IMR-90 (cell line): Measurements from ENCODE around the gene AMIGO2. TPM values are rescaled to one million over a fixed set of nuclear protein-coding genes. Genes with fewer than 3 reads are reported as not detected.

Source experiments
- ATAC-seq: fragments of 200-7000 bp; cut with Tn5 transposase; 2 replicates; pipeline ENCODE4 v1.9.1; 2020; ENCODE audit warnings: low read depth, mild to moderate bottlenecking, moderate library complexity
- BruUV-seq: library from RNA; stranded (reverse); fragments of 400-500 nt; replicated peaks from 2 replicates; lab custom pipeline; 2021; lab: Mats Ljungman, UMichigan
- CTCF ChIA-PET: fragments of 300-600 bp; formaldehyde crosslinking; extraction: SDS; loops from one replicate; lab custom pipeline; 2021; ENCODE audit warnings: antibody characterized with exemption; lab: Yijun Ruan, JAX
- POLR2A ChIA-PET: fragments of 300-600 bp; sonication (Branson Sonifier 250); formaldehyde crosslinking; loops from one replicate; lab custom pipeline; 2022; ENCODE audit warnings: antibody characterized with exemption; ENCODE audit not compliant: unreplicated experiment; lab: Charles Lee
- DNase-seq: peaks from one replicate; pipeline ENCODE4 v3.0.0; 2013
- H2AFZ ChIP-seq: replicated peaks from 2 replicates; pipeline ENCODE3; 2013; ENCODE audit warnings: low read length, mild to moderate bottlenecking; ENCODE audit not compliant: poor library complexity
- H2AK5ac ChIP-seq: 2 replicates; pipeline ENCODE4 v1.6.1; 2013; ENCODE audit warnings: low read depth, low read length, inconsistent platforms
- H2AK9ac ChIP-seq: replicated peaks from 2 replicates; pipeline ENCODE3; 2013; ENCODE audit warnings: mild to moderate bottlenecking, low read depth, low read length, moderate library complexity; ENCODE audit not compliant: poor library complexity
- H2BK120ac ChIP-seq: 2 replicates; pipeline ENCODE4 v1.6.1; 2013; ENCODE audit warnings: low read depth, low read length, inconsistent platforms
- H2BK15ac ChIP-seq: 3 replicates; pipeline ENCODE4 v1.6.1; 2013; ENCODE audit warnings: low read depth, low read length, inconsistent platforms
- H2BK20ac ChIP-seq: 2 replicates; pipeline ENCODE4 v1.6.1; 2013; ENCODE audit warnings: low read depth, mild to moderate bottlenecking, inconsistent platforms, low read length, moderate library complexity
- H2BK5ac ChIP-seq: 2 replicates; pipeline ENCODE4 v1.6.1; 2013; ENCODE audit warnings: mild to moderate bottlenecking, low read depth, low read length, inconsistent platforms; ENCODE audit not compliant: poor library complexity, severe bottlenecking
- H3K14ac ChIP-seq: replicated peaks from 2 replicates; pipeline ENCODE4 v1.6.1; 2013; ENCODE audit warnings: low read depth, low read length, inconsistent platforms
- H3K18ac ChIP-seq: 2 replicates; pipeline ENCODE4 v1.6.1; 2013; ENCODE audit warnings: low read depth, low read length, control low read depth
- H3K23ac ChIP-seq: 2 replicates; pipeline ENCODE4 v1.6.1; 2013; ENCODE audit warnings: low read depth, low read length, inconsistent platforms
- H3K27ac ChIP-seq: 2 replicates; pipeline ENCODE4 v1.5.1; 2013; ENCODE audit warnings: mild to moderate bottlenecking, control low read depth, low read length; ENCODE audit not compliant: insufficient read depth
- H3K27me3 ChIP-seq: 2 replicates; pipeline ENCODE4 v1.6.1; 2013; ENCODE audit warnings: low read length; ENCODE audit not compliant: control insufficient read depth, insufficient read depth
- H3K36me3 ChIP-seq: 2 replicates; pipeline ENCODE4 v1.6.1; 2013; ENCODE audit warnings: low read length, mixed read lengths; ENCODE audit not compliant: control insufficient read depth, insufficient read depth
- H3K4ac ChIP-seq: 2 replicates; pipeline ENCODE4 v1.6.1; 2013; ENCODE audit warnings: low read depth, low read length, inconsistent platforms
- H3K4me1 ChIP-seq: 2 replicates; pipeline ENCODE4 v1.6.1; 2013; ENCODE audit warnings: low read length, mixed read lengths; ENCODE audit not compliant: control insufficient read depth, insufficient read depth
- H3K4me2 ChIP-seq: 2 replicates; pipeline ENCODE4 v1.6.1; 2013; ENCODE audit warnings: low read depth, mild to moderate bottlenecking, control low read depth, low read length, moderate library complexity
- H3K4me3 ChIP-seq: 2 replicates; pipeline ENCODE4 v1.5.1; 2013; ENCODE audit warnings: low read depth, mild to moderate bottlenecking, control low read depth, low read length, moderate library complexity; ENCODE audit not compliant: insufficient read depth
- H3K56ac ChIP-seq: 2 replicates; pipeline ENCODE4 v1.6.1; 2013; ENCODE audit warnings: low read length, inconsistent platforms; ENCODE audit not compliant: insufficient read depth; ENCODE audit errors: extremely low read depth
- H3K79me1 ChIP-seq, 2 experiments: 2 replicates each; pipeline ENCODE4 v1.6.1; 2013; ENCODE audit warnings: low read length in 2 of 2, inconsistent platforms in 1 of 2, low read depth in 1 of 2
- H3K9ac ChIP-seq: 2 replicates; pipeline ENCODE4 v1.6.1; 2013; ENCODE audit warnings: low read depth, low read length, control low read depth
- H3K9me1 ChIP-seq: 2 replicates; pipeline ENCODE4 v1.6.1; 2013; ENCODE audit warnings: low read length, inconsistent platforms; ENCODE audit not compliant: insufficient read depth
- H3K9me3 ChIP-seq: 2 replicates; pipeline ENCODE4 v1.6.1; 2013; ENCODE audit warnings: low read length; ENCODE audit not compliant: control insufficient read depth, insufficient read depth
- H4K20me1 ChIP-seq: 2 replicates; pipeline ENCODE4 v1.6.1; 2013; ENCODE audit warnings: low read length, inconsistent platforms; ENCODE audit not compliant: insufficient read depth
- H4K5ac ChIP-seq: 2 replicates; pipeline ENCODE4 v1.6.1; 2013; ENCODE audit warnings: mild to moderate bottlenecking, low read depth, low read length, control low read depth
- H4K8ac ChIP-seq, 2 experiments: 2 replicates each; pipeline ENCODE4 v1.6.1; 2013; ENCODE audit warnings: low read depth in 2 of 2, low read length in 2 of 2, control low read depth in 1 of 2, inconsistent platforms in 1 of 2
- H4K91ac ChIP-seq: 2 replicates; pipeline ENCODE4 v1.6.1; 2013; ENCODE audit warnings: low read depth, low read length, inconsistent platforms; ENCODE audit not compliant: insufficient read depth
- BHLHE40 ChIP-seq: fragments of 150-350 bp; IDR thresholded peaks from 2 replicates; pipeline ENCODE4 v1.6.1; 2016; ENCODE audit warnings: mild to moderate bottlenecking, low read depth, low read length
- CEBPB ChIP-seq: IDR thresholded peaks from 2 replicates; pipeline ENCODE4 v1.6.1; 2012; ENCODE audit warnings: low read depth, low read length, improper control_type of control experiment
- CTCF ChIP-seq: conservative IDR thresholded peaks from 2 replicates; pipeline ENCODE4 v1.5.1; 2012; ENCODE audit warnings: mild to moderate bottlenecking, low read depth, low read length, improper control_type of control experiment
- ELK1 ChIP-seq: fragments of 150-350 bp; IDR thresholded peaks from 2 replicates; pipeline ENCODE4 v1.6.1; 2016; ENCODE audit warnings: low read depth, mild to moderate bottlenecking, low read length, moderate library complexity, borderline replicate concordance
- FOS ChIP-seq: fragments of 150-350 bp; IDR thresholded peaks from 2 replicates; pipeline ENCODE4 v1.6.1; 2016; ENCODE audit warnings: low read depth, low read length
- MAZ ChIP-seq: IDR thresholded peaks from 2 replicates; pipeline ENCODE4 v1.6.1; 2012; ENCODE audit warnings: low read depth, mild to moderate bottlenecking, low read length, improper control_type of control experiment, moderate library complexity, borderline replicate concordance
- MXI1 ChIP-seq: IDR thresholded peaks from 2 replicates; pipeline ENCODE4 v1.6.1; 2012; ENCODE audit warnings: low read depth, mild to moderate bottlenecking, low read length, moderate library complexity, borderline replicate concordance
- NFE2L2 ChIP-seq: fragments of 150-350 bp; IDR thresholded peaks from 2 replicates; pipeline ENCODE4 v1.6.1; 2016; ENCODE audit warnings: low read depth, mild to moderate bottlenecking, low read length
- POLR2A ChIP-seq: IDR thresholded peaks from 2 replicates; pipeline ENCODE4 v1.6.1; 2012; ENCODE audit warnings: mild to moderate bottlenecking, low read depth, low read length
- RAD21 ChIP-seq: IDR thresholded peaks from 2 replicates; pipeline ENCODE4 v1.6.1; 2012; ENCODE audit warnings: low read length, improper control_type of control experiment
- RCOR1 ChIP-seq: IDR thresholded peaks from 2 replicates; pipeline ENCODE4 v1.6.1; 2012; ENCODE audit warnings: mild to moderate bottlenecking, low read length, improper control_type of control experiment; ENCODE audit not compliant: insufficient replicate concordance
- RFX5 ChIP-seq: IDR thresholded peaks from 2 replicates; pipeline ENCODE4 v1.8.0; 2012; ENCODE audit warnings: low read depth, mild to moderate bottlenecking, low read length, moderate library complexity
- SMC3 ChIP-seq: fragments of 150-350 bp; IDR thresholded peaks from 2 replicates; pipeline ENCODE4 v1.6.1; 2016; ENCODE audit warnings: low read depth, mild to moderate bottlenecking, antibody characterized with exemption, low read length, moderate library complexity
- WGBS, 2 experiments: methylation state at CpG; one replicate each; pipeline versions ENCODE4 v1.1.5 to v1.1.7; 2013; ENCODE audit warnings: missing lambda C conversion rate in 2 of 2; ENCODE audit not compliant: insufficient read length in 1 of 2; ENCODE audit errors: extremely low coverage in 2 of 2; 5-methylcytosine and 5-hydroxymethylcytosine counted together
- dilution Hi-C: fragments of 300-500 bp; cut with HindIII; formaldehyde crosslinking; loops from one replicate; pipeline ENCODE4 v1.14.3; 2018; ENCODE audit warnings: low sequenced_read_pairs; ENCODE audit not compliant: unreplicated experiment
- in situ Hi-C: fragments of 300-500 bp; cut with MboI; formaldehyde crosslinking; loops from 3 replicates; pipeline ENCODE4 v1.14.3; 2019; ENCODE audit warnings: low sequenced_read_pairs, inconsistent platforms, mixed read lengths
- intact Hi-C: fragments of 100-400 bp; cut with micrococcal nuclease; formaldehyde crosslinking; loops from 2 replicates; pipeline ENCODE4 v1.10.0; 2022
- polyA plus RNA-seq, 3 experiments: library from polyadenylated mRNA; depleted of rRNA; stranded (reverse); fragments of >200 nt; gene quantifications; 2 replicates each; pipeline ENCODE4 v1.2.3, GENCODE V29; 2012; ENCODE audit warnings: low replicate concordance in 1 of 3
- total RNA-seq: library from RNA; depleted of rRNA; stranded (reverse); fragments of >200 nt; gene quantifications from 2 replicates; pipeline ENCODE4 v1.2.3, GENCODE V29; 2012

AMIGO2 gene
- total and polyA plus RNA-seq, 2 of the 4 experiments (the other 2 are of a cell fraction), result 20.1 to 32.6 TPM

GRCh38 chr12:47080725-47081502 is 1.2 kb upstream of the AMIGO2 start:
- peaks cover 17% of the 10 kb centered on the region for H3K4me1 ChIP-seq
- H3K9ac ChIP-seq, result peak overlapping the region; percentile 92
- peak overlapping the region; percentile 89 for H2BK120ac ChIP-seq
- H4K91ac ChIP-seq, result peak overlapping the region; percentile 91
- DNase-seq, result peak; percentile 50
- H2BK5ac ChIP-seq, result peak overlapping the region; percentile 86
- no CpG with 5 or more reads among the region's 26 CpGs for WGBS, 2 experiments
- peak overlapping the region; percentile 95; the same call in 1 of the 2 replicates for H3K23ac ChIP-seq
- H2AK5ac ChIP-seq, result peak overlapping the region; percentile 31
- H3K4me2 ChIP-seq, result peak overlapping the region; percentile 97
- H3K4me3 ChIP-seq, result peak overlapping the region; percentile 91
- TF ChIP-seq RFX5 (no peak), RCOR1 (no peak), POLR2A (no peak), SMC3 (no peak), FOS (peak; percentile 50; the same call in 1 of the 2 replicates), RAD21 (no peak), BHLHE40 (peak; percentile 54; the same call in 1 of the 2 replicates), CTCF (no peak), CEBPB (peak; percentile 75), MXI1 (peak; percentile 75; the same call in 1 of the 2 replicates), ELK1 (no peak), MAZ (no peak; the same call in 1 of the 2 replicates), NFE2L2 (no peak)
- POLR2A ChIA-PET, result no interaction called here
- H2AK9ac ChIP-seq, result peak overlapping the region; percentile 95
- peak overlapping the region; percentile 22 for H2BK20ac ChIP-seq
- CTCF ChIA-PET, result interaction anchor here (1.5 to 2.1 kb wide), 2 partner anchors 10 to 227 kb away, joined by 6 to 8 read pairs; no protein-coding TSS in a partner anchor
- H3K27me3 ChIP-seq, result no peaks in the 10 kb centered on the region
- peaks cover 10 to 63% of the 10 kb centered on the region in 2 experiments; a peak in 2 of 4 replicates for H3K79me1 ChIP-seq
- H3K14ac ChIP-seq, result peak overlapping the region; percentile 93
- no TSS peak for BruUV-seq
- dilution Hi-C loops, result no loop called here
- H2BK15ac ChIP-seq, result 0 out of 3 replicates have a peak overlapping the region, but pooled peaks have one; percentile 57
- H4K5ac ChIP-seq, result no peak overlapping the region
- intact Hi-C loops, result loop anchor here (5.0 kb wide), 1 partner anchor 316 kb away; no protein-coding TSS in a partner anchor
- peak overlapping the region; percentile 6 for H3K27ac ChIP-seq
- H3K56ac ChIP-seq, result peak overlapping the region; percentile 90; the same call in 1 of the 2 replicates
- H3K9me3 ChIP-seq, result no peaks in the 10 kb centered on the region
- in situ Hi-C loops, result no loop called here
- peak overlapping the region; percentile 93 for H3K4ac ChIP-seq
- peaks cover 7% of the 10 kb centered on the region for H3K9me1 ChIP-seq
- H3K18ac ChIP-seq, result peak overlapping the region; percentile 65; the same call in 1 of the 2 replicates
- H3K36me3 ChIP-seq, result no peaks in the 10 kb centered on the region
- peak overlapping the region; percentile 94 for H2AFZ ChIP-seq
- H4K8ac ChIP-seq, result peak overlapping the region; percentile 82 to 84; a peak in 2 of 4 replicates
- no peaks in the 10 kb centered on the region for H4K20me1 ChIP-seq
- ATAC-seq, result peak; percentile 9; the same call in 1 of the 2 replicates
